Measurements from ENCODE around the gene TBL1X.

Gene TBL1X

GRCh38 chrX:9635368-9635767 is 170.5 kb downstream of the TBL1X start:
- in situ Hi-C loops (cut with MboI; ENCODE audit: low sequenced_read_pairs, unreplicated experiment): no loop called here
- no peak for DNase-seq (ENCODE audit: low spot score)

GRCh38 chrX:9635803-9636202 is 170.9 kb downstream of the TBL1X start:
- in situ Hi-C loops (cut with MboI; ENCODE audit: low sequenced_read_pairs, unreplicated experiment): no loop called here
- DNase-seq (ENCODE audit: low spot score): no peak
- no peak for TF ChIP-seq CTCF (IDR thresholded peaks at IDR 0.05; ENCODE audit: borderline replicate concordance, control extremely low read depth, extremely low read depth, insufficient read depth, missing control alignments)

More at GRCh38 chrX:9635368-9635767, 170.5 kb downstream of the TBL1X start:
- TF ChIP-seq CTCF (IDR thresholded peaks at IDR 0.05; ENCODE audit: borderline replicate concordance, control extremely low read depth, extremely low read depth, insufficient read depth, missing control alignments): no peak

GRCh38 chrX:9638871-9639270 is 174.0 kb downstream of the TBL1X start:
- DNase-seq (ENCODE audit: low spot score): no peak
- TF ChIP-seq CTCF (IDR thresholded peaks at IDR 0.05; ENCODE audit: borderline replicate concordance, control extremely low read depth, extremely low read depth, insufficient read depth, missing control alignments): no peak
- in situ Hi-C loops (cut with MboI; ENCODE audit: low sequenced_read_pairs, unreplicated experiment): no loop called here

- DNase-seq (ENCODE audit: low spot score): no peak
- TF ChIP-seq CTCF (IDR thresholded peaks at IDR 0.05; ENCODE audit: borderline replicate concordance, control extremely low read depth, extremely low read depth, insufficient read depth, missing control alignments): no peak
- in situ Hi-C loops (cut with MboI; ENCODE audit: low sequenced_read_pairs, unreplicated experiment): no loop called here
Observed at GRCh38 chrX:9642270-9642995, 177.6 kb downstream of the TBL1X start.

GRCh38 chrX:9643807-9644206 is 178.9 kb downstream of the TBL1X start:
- no peak for TF ChIP-seq CTCF (IDR thresholded peaks at IDR 0.05; ENCODE audit: borderline replicate concordance, control extremely low read depth, extremely low read depth, insufficient read depth, missing control alignments)
- no peak for DNase-seq (ENCODE audit: low spot score)
- in situ Hi-C loops (cut with MboI; ENCODE audit: low sequenced_read_pairs, unreplicated experiment): no loop called here

GRCh38 chrX:9644335-9644734 is 179.5 kb downstream of the TBL1X start:
- TF ChIP-seq CTCF (IDR thresholded peaks at IDR 0.05; ENCODE audit: borderline replicate concordance, control extremely low read depth, extremely low read depth, insufficient read depth, missing control alignments): no peak
- peak; percentile 29 for DNase-seq (ENCODE audit: low spot score)
- in situ Hi-C loops (cut with MboI; ENCODE audit: low sequenced_read_pairs, unreplicated experiment): no loop called here
